GM12874 (cell line): Measurements from ENCODE around the gene CIAO2A.

Experiments used
- CTCF ChIP-seq: IDR thresholded peaks from 2 replicates; pipeline ENCODE4 v1.5.1; 2011; ENCODE audit warnings: low read depth, mild to moderate bottlenecking, control low read depth, low read length, moderate library complexity; ENCODE audit not compliant: insufficient read depth

Gene CIAO2A

GRCh38 chr15:64058279-64058678 lies 35.4 kb downstream of the CIAO2A start:
- no peak for TF ChIP-seq CTCF

DNA sequence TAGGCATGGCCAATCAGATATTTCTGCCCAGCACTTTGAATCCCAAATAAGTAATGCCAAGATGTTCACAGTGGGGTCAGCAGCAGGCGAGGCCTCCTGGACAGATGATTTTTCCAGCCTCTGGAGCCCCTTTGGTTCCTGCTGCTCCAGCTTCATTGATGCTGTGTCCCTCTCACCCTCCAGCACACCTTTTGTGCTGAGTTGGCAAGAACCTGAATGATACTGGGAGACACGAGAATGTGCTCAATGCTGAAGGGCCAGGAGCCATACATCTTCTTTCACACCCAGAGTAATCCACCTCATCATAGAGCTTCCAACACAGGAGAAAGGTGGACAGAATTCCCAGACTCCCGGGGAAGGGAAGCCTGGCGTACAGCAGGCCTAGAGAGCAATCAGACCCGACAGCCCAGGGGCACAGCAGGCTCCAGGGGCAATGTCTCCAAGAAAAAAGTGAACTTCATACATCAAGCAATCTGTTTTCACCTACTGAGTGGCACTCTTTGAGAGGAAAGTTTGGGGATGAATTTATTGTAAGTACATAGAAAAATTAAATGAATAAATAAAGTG lies 40.6 kb downstream of the CIAO2A start:
- TF ChIP-seq CTCF = no peak

GRCh38 chr15:64051407-64052259 lies 42.0 kb downstream of the CIAO2A start:
- TF ChIP-seq CTCF = no peak

DNA sequence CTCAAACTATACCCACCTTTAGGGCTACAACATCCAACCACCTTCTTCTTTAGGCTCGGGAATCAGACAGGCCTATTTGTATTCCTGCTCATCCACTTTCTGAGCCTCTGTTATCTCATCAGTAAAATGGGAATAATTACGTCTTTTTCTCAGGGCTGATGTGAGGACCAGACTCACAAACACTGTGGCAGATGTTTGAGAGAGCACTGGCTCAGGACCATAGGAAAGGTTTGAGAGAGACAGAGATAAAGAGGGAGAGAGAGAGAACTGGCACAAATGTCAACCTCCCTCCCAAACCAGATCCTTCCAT lies 42.6 kb downstream of the CIAO2A start:
- TF ChIP-seq CTCF = no peak

- no peak for TF ChIP-seq CTCF
Observed at GRCh38 chr15:64050281-64051092, 43.2 kb downstream of the CIAO2A start.

DNA sequence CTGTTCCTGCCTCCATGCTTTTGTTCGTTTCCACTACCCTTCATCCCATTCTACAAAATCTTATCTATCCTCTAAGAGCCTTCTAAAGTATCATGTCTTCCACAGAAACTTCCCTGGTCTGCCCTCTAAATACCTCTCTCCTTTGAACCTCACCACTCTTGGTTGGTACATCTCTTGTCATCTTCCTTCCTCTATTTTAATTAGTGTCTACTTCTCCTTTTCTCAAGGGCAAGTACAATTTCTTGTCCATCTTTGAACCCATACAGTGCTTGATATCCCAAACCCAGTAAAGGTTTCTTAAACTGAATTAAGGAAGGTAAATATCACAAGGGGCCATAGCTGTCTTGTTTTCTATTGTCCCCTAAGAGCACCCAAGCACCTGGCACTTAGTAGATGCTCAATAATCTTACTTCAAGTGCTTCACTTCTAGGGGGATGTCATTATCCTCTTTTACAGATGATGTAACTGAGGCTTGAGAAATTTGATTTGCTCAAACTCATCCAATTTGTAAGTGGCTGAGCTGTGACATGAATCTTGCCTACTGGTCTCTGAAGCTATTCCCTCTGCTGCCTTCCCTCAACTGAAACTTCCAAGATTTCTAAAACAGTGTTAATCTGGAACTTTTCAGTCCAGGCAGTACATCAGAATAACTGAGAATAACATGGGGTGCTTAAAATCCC lies 44.7 kb downstream of the CIAO2A start:
- TF ChIP-seq CTCF = no peak
